PFSK-1 (cell line): Measurements from ENCODE around the gene ERC2.

Experiments
- FOXP2 ChIP-seq: optimal IDR thresholded peaks from 2 replicates; pipeline ENCODE3; 2011; ENCODE audit warnings: borderline replicate concordance, control low read depth, inconsistent platforms; ENCODE audit not compliant: insufficient read depth; ENCODE audit errors: extremely low read length, extremely low read depth
- POLR2AphosphoS5 ChIP-seq: IDR thresholded peaks from 2 replicates; pipeline ENCODE4 v1.6.1; 2012; ENCODE audit warnings: low read depth, mild to moderate bottlenecking, control low read depth, low read length, moderate library complexity
- SIN3A ChIP-seq: IDR thresholded peaks from 2 replicates; pipeline ENCODE4 v1.6.1; 2012; ENCODE audit warnings: mild to moderate bottlenecking, low read length, moderate library complexity, borderline replicate concordance; ENCODE audit not compliant: insufficient read depth
- TAF1 ChIP-seq: IDR thresholded peaks from 2 replicates; pipeline ENCODE4 v1.6.1; 2012; ENCODE audit warnings: low read length, control low read depth, borderline replicate concordance; ENCODE audit not compliant: insufficient read depth
- TF ChIP-seq, protein P1 (sequence below), 2 experiments: IDR thresholded peaks; 2 replicates each; pipeline versions ENCODE4 v1.6.1 to v1.8.0; 2011 to 2012; ENCODE audit warnings: low read depth in 2 of 2, low read length in 2 of 2, control low read depth in 1 of 2, inconsistent platforms in 1 of 2, mild to moderate bottlenecking in 1 of 2, moderate library complexity in 1 of 2; ENCODE audit not compliant: insufficient read depth in 1 of 2

ERC2 gene

DNA sequence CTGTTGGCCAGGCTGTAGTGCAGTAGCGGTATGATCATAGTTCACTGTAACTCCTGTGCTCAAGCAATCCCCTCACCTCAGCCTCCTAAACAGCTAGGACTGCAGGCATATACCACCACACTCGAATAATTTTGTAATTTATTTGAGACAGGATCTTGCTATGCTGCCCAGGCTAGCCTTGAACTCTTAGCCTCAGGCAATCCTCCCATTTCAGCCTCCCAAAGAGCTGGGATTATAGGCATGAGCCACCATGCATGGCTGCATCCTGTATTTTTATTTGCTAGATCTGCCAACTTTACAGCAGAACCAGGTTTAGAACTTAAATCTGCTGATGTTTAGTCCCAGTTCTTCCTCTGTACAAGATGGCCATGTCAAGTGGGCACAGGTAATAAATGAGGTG is 69.6 kb downstream of the ERC2 start:
- no peak for TF ChIP-seq TAF1
- no peak for TF ChIP-seq POLR2AphosphoS5
- no peak for TF ChIP-seq FOXP2
- TF ChIP-seq, protein P1, sequence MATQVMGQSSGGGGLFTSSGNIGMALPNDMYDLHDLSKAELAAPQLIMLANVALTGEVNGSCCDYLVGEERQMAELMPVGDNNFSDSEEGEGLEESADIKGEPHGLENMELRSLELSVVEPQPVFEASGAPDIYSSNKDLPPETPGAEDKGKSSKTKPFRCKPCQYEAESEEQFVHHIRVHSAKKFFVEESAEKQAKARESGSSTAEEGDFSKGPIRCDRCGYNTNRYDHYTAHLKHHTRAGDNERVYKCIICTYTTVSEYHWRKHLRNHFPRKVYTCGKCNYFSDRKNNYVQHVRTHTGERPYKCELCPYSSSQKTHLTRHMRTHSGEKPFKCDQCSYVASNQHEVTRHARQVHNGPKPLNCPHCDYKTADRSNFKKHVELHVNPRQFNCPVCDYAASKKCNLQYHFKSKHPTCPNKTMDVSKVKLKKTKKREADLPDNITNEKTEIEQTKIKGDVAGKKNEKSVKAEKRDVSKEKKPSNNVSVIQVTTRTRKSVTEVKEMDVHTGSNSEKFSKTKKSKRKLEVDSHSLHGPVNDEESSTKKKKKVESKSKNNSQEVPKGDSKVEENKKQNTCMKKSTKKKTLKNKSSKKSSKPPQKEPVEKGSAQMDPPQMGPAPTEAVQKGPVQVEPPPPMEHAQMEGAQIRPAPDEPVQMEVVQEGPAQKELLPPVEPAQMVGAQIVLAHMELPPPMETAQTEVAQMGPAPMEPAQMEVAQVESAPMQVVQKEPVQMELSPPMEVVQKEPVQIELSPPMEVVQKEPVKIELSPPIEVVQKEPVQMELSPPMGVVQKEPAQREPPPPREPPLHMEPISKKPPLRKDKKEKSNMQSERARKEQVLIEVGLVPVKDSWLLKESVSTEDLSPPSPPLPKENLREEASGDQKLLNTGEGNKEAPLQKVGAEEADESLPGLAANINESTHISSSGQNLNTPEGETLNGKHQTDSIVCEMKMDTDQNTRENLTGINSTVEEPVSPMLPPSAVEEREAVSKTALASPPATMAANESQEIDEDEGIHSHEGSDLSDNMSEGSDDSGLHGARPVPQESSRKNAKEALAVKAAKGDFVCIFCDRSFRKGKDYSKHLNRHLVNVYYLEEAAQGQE (IDR thresholded peaks at IDR 0.05; ENCODE audit: insufficient read depth in 1 of 2, low read depth in 2 of 2, low read length in 2 of 2), result no peak
- TF ChIP-seq SIN3A, result no peak

DNA sequence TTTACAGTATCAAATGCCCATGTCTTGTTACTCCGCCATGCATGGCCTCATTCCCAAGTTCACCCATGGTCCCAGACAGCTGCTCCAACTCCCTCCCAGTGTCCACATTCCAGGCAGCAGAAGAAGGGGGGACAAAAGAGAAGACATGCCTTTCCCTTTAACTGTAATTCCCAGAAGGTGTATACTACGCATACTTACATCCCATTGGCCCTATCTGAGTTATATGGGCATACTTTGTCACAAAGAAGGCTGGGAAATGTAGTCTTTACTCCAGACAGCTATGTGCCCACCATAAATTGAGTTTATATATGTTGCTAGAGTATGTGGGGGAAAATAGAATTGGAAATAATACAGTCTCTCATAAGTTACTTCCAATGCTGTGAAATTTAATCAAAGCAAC is 70.5 kb downstream of the ERC2 start:
- TF ChIP-seq SIN3A (no peak), TAF1 (no peak), POLR2AphosphoS5 (no peak), FOXP2 (no peak)
- TF ChIP-seq, protein P1 (IDR thresholded peaks at IDR 0.05; ENCODE audit: insufficient read depth in 1 of 2, low read depth in 2 of 2, low read length in 2 of 2), result no peak

DNA sequence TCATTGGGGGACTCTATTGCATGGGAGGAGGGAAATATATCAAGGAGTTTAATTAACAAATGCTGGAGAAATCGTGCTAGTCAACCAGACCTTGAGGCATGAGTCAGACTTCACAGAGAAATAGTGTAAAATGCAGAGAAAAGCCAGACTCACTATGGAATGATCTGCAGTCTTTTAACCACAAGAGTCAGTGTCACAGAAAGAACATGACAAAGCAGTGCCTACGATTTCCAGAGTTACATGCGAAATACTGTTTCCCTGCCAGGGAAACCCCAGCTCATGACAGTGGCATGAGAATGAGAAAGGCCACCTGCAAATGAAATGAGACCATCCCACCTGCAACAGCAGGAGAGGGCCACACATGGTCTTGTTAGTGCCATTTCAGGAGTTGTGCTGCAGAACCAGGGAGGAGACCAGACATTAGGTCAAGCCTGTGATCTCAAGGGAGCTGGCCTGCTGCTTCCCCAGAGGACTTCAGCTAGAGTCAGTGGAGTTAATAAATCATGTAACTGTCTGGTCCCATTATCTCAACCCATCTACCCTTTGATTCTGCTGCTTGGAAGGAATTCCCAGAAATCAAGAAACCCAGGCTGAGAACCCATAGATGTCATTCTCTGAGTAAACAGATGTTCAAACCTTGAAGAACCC is 79.0 kb downstream of the ERC2 start:
- TF ChIP-seq FOXP2, result no peak
- no peak for TF ChIP-seq POLR2AphosphoS5
- TF ChIP-seq SIN3A, result no peak
- TF ChIP-seq, protein P1 (IDR thresholded peaks at IDR 0.05; ENCODE audit: insufficient read depth in 1 of 2, low read depth in 2 of 2, low read length in 2 of 2), result no peak
- TF ChIP-seq TAF1, result no peak

DNA sequence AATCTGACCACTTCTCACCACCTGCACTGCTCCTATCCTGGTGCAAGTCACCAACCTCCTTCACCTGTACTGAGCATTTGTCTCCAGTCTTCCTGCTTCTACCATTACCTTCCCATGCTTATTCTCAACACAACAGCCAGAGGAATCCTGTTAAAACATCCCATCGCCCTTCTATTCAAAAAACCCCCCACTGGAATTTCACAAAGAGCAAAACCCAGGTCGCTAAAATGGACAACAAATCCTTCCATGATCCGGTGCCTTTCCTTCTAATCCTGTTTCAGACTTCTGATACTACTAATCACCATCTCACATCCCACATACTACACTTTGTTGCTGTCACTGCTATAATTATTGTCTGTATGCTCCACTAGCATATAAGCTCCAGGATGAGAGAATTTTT is 85.2 kb downstream of the ERC2 start:
- TF ChIP-seq, protein P1 (IDR thresholded peaks at IDR 0.05; ENCODE audit: insufficient read depth in 1 of 2, low read depth in 2 of 2, low read length in 2 of 2), result no peak
- TF ChIP-seq FOXP2, result no peak
- TF ChIP-seq POLR2AphosphoS5, result no peak
- no peak for TF ChIP-seq SIN3A
- TF ChIP-seq TAF1, result no peak

GRCh38 chr3:56379723-56380287 is 88.5 kb downstream of the ERC2 start:
- TF ChIP-seq TAF1 (no peak), SIN3A (no peak), FOXP2 (no peak), POLR2AphosphoS5 (no peak)
- TF ChIP-seq, protein P1 (IDR thresholded peaks at IDR 0.05; ENCODE audit: insufficient read depth in 1 of 2, low read depth in 2 of 2, low read length in 2 of 2), result no peak
